ENCODE data around the gene ATG7.

Gene ATG7

DNA sequence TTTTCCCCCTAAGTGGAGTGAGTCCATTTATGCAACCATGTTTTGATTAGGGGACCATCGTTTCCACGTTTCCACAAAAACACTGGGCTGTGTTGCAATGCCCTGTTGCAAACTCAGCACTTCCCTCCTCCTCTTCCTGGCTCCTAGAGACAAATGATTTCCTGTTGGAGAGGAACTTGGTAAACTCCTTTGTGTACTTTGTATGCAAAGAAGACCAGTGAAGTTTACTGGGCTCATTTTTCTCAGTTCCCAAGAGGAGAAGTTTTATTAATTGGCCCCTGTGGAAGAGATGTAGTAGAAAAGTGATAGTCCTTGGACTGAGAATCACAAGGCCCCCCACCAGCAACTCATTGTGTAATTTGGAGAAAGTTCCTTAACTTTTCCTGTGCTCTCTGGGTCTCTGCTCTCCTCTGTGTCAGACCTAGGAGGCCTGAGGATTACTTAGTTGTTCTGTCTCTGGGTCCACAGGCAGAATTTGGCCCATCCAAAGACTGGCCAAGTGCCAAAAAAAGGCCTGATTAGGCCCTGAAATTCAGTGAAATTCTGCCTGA is 95.0 kb downstream of the ATG7 start:
- DNase-seq (ENCODE audit: extremely low spot score), result no peak
- TF ChIP-seq, protein P1, sequence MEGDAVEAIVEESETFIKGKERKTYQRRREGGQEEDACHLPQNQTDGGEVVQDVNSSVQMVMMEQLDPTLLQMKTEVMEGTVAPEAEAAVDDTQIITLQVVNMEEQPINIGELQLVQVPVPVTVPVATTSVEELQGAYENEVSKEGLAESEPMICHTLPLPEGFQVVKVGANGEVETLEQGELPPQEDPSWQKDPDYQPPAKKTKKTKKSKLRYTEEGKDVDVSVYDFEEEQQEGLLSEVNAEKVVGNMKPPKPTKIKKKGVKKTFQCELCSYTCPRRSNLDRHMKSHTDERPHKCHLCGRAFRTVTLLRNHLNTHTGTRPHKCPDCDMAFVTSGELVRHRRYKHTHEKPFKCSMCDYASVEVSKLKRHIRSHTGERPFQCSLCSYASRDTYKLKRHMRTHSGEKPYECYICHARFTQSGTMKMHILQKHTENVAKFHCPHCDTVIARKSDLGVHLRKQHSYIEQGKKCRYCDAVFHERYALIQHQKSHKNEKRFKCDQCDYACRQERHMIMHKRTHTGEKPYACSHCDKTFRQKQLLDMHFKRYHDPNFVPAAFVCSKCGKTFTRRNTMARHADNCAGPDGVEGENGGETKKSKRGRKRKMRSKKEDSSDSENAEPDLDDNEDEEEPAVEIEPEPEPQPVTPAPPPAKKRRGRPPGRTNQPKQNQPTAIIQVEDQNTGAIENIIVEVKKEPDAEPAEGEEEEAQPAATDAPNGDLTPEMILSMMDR (IDR thresholded peaks at IDR 0.05; ENCODE audit: control extremely low read depth, extremely low read depth, low read depth, missing control alignments), result no peak
- CTCF ChIA-PET, result interaction anchor here (1.7 kb wide), 1 partner anchor 10 kb away, joined by 5 read pairs; no protein-coding TSS in a partner anchor

DNA sequence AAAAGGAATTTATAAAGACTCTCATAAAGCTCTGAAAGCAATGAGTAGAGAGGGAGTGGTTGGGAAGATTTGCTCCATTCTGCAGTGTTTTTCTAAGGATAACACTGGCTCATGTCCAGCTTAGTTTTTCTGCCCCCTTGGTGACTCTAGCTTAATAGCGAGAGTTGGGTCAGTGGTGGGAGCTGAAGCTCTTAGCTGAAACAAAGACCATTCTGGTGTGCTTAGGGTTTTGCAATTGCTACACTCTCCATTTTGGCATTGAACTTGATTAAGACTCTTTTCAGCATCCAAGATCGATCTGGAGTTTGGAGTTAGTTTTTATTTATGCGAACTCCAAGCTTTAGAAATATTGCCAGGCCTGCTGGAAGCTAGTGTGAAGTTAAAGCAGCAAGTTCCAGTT is 98.0 kb downstream of the ATG7 start:
- DNase-seq (ENCODE audit: extremely low spot score), result no peak
- ChIA-PET POLR2A (no interaction called here), CTCF (interaction anchor here (1.1 to 2.0 kb wide), 5 partner anchors 9 to 23 kb away, joined by 3 to 18 read pairs (median 4); no protein-coding TSS in a partner anchor)
- TF ChIP-seq, protein P1 (IDR thresholded peaks at IDR 0.05; ENCODE audit: control extremely low read depth, extremely low read depth, low read depth, missing control alignments), result no peak

More for the DNA sequence above, 95.0 kb downstream of the ATG7 start:
- POLR2A ChIA-PET, result no interaction called here

DNA sequence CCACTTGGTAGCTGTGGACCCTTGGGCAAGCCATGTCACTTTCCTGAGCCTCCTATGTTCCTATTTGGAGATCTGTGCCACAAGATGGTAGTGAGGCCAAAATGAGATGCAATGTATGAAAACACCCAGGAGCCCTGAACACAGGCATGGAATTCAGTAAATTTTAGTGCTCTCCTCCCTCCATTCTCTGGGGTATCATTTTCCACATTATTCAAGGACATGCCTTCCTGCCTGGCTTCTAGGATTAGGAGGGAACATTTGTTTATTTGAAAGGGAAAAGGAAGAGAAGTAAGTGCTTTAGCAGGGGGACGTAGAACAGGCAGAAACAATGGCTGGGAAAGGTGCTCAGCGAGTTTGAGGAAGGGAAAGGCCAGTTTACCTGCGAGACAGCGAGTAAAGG is 98.8 kb downstream of the ATG7 start:
- TF ChIP-seq, protein P1 (IDR thresholded peaks at IDR 0.05; ENCODE audit: control extremely low read depth, extremely low read depth, low read depth, missing control alignments), result no peak
- no peak for DNase-seq (ENCODE audit: extremely low spot score)
- ChIA-PET POLR2A (no interaction called here), CTCF (interaction anchor here (1.1 to 2.0 kb wide), 3 partner anchors 8 to 12 kb away, joined by 3 to 18 read pairs (median 4); no protein-coding TSS in a partner anchor)

DNA sequence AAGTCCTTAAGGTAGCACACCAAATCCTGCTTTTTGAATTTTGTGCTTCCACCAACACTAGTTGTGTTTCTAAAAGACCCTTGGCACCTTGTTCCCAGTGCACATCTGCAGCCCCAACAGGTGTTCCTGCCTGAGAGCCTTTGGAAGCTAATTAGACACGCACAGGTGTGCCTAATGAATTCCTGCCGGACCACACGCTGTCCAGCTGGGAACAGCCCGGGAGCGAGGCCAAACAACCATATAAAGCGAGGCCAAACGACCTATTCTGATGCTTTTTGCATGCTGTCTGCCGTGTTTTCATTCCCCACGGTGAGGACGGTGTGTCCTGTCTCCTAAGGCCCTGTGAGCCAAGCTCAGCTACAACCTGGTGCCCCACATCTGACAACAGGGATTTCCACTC is 99.5 kb downstream of the ATG7 start:
- DNase-seq (ENCODE audit: extremely low spot score), result no peak
- TF ChIP-seq, protein P1 (IDR thresholded peaks at IDR 0.05; ENCODE audit: control extremely low read depth, extremely low read depth, low read depth, missing control alignments), result no peak
- ChIA-PET POLR2A (no interaction called here), CTCF (no interaction called here)

DNA sequence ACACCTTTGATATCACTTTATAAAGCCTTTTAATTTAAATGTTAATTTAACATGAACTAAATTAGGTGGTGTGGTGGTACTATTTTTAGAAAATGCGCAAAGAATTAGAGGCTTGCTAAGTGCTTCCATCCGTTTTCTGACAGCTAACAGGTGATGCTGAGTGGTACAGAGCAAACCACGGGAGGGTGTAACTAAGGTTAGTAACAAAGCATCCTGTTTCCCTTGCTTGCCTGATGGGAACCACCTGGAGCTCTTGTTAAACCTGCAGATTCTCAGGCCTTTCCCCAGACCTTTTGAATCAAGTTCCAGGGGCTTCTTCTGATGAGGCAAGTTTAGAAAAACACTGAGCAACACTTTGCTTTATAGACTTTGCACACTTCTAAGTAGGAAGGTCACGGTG is 101.0 kb downstream of the ATG7 start:
- ChIA-PET POLR2A (no interaction called here), CTCF (interaction anchor here (1.0 to 1.3 kb wide), 4 partner anchors 9 to 278 kb away, joined by 3 to 5 read pairs (median 4); no protein-coding TSS in a partner anchor)
- DNase-seq (ENCODE audit: extremely low spot score), result no peak
- TF ChIP-seq, protein P1 (IDR thresholded peaks at IDR 0.05; ENCODE audit: control extremely low read depth, extremely low read depth, low read depth, missing control alignments), result no peak

DNA sequence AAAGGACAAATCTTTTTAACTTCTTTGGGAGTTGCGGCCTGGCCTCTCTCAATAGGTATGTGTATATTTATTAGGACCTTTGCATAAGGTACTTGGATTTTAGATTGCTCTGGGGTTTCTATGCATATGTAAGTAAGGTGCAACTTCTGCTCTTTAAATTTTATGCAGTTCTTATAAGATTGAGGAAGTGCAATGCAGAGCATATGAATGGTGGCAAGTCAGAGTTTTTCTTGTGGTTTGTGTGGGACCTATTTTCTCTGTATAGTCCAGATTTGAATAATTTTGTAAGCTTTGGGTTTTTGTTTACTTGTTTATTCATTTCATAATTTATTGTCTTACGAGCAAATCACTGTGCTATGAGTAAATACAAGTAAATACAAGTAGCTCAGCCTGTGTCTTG is 101.5 kb downstream of the ATG7 start:
- no peak for DNase-seq (ENCODE audit: extremely low spot score)
- CTCF ChIA-PET, result interaction anchor here (1.0 to 1.2 kb wide), 2 partner anchors 10 to 17 kb away, joined by 3 to 4 read pairs; no protein-coding TSS in a partner anchor
- TF ChIP-seq, protein P1 (IDR thresholded peaks at IDR 0.05; ENCODE audit: control extremely low read depth, extremely low read depth, low read depth, missing control alignments), result no peak
- POLR2A ChIA-PET, result no interaction called here

Data from GM10248 (cell line).